Stimulated activated CD8-positive, alpha-beta memory T cell treated with anti-CD3 and anti-CD28 coated beads, Interleukin-15, amount 100 ng/mL, for 1 hour (primary cell): ENCODE results near the gene SLC13A4.
"Not testable (repeated sequence)": the region's sequence is repeated elsewhere in the genome, so short reads cannot be mapped to it uniquely, and the experiment has no call there.

Experiments
- DNase-seq: peaks from one replicate; pipeline ENCODE4 v3.0.0-alpha.2; 2020; ENCODE audit warnings: low read depth

The SLC13A4 gene

GRCh38 chr7:135718219-135718618 lies 9.8 kb downstream of the SLC13A4 start:
- DNase-seq, result no peak

- no peak for DNase-seq
Measured at GRCh38 chr7:135717693-135718092, 10.3 kb downstream of the SLC13A4 start.

DNA sequence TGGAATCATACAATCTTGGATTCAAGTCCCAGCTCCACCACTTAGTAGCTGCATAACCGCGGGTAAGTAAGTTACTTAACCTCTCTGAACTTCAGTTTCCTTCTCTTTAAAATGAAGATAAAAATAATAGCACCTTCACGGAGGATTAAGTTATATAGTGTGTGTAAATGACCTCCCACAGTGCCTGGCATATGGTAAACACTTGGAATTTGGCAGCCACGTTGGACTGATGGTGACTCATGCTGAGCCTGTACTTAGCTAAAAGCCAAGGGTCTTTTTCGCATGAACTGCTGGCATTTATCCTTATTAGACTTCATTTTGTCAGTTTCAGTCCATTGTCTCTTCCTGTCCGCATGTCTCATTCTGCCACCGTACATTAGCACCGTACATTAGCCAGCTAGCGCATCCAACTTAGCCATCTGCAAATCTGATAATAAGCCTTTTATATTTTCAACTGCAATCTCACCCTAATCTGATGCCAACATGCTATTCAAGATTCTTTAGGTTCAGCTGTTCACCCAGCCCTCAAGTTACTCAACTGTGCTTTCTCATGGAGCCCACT lies 11.2 kb downstream of the SLC13A4 start:
- DNase-seq, result no peak

- DNase-seq, result no peak
Measured at GRCh38 chr7:135715673-135716072, 12.3 kb downstream of the SLC13A4 start.

DNA sequence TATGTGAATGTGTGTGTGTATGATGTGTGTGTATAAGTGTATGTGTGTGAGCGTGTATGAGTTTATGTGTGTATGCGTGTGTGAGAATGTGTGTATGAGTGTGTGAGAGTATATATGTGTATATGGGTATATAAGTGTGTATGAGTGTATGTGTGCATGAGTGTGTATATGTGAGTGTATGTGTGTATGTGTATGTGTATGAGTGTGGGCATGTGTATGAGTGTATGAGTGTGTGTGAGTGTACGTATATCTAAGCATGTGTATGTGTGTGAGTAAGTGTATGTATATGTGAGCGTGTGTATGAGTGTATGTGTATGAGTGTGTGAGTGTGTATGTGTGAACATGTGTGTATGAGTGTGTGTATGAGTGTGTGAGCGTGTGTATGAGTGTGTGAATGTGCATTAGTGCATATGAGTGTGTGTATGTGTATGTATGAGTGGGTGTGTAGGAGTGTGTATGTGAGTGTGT lies 12.9 kb downstream of the SLC13A4 start:
- no peak for DNase-seq

DNA sequence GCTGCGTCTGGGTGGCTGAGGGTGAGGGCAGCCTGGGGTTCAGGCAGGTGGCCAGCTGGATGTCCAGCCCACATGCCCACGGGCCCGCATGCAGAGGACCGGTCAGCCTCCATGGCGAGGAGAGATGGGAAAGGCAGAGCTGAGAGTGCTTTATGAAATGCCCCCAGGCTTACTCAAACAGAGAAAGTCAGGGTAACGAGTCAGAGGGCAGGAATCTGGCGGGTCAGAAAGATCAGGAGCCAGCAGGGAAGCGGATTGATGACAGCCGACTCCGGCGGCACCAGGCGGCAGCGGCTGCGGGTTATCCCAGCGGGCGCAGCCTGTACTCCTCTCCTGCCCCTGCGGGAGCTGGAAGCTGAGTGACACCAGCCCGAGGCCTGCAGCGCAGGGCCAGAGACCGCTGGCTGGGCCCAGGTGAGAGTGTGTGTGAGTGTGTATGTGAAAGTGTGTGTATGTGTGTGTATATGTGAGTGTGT lies 13.4 kb downstream of the SLC13A4 start:
- DNase-seq, result no peak

GRCh38 chr7:135713836-135714470 lies 14.0 kb downstream of the SLC13A4 start:
- DNase-seq, result no peak

- DNase-seq, result no peak
Measured at GRCh38 chr7:135712796-135713195, 15.2 kb downstream of the SLC13A4 start.

- DNase-seq, result no peak
Measured at GRCh38 chr7:135712182-135712782, 15.7 kb downstream of the SLC13A4 start.

DNA sequence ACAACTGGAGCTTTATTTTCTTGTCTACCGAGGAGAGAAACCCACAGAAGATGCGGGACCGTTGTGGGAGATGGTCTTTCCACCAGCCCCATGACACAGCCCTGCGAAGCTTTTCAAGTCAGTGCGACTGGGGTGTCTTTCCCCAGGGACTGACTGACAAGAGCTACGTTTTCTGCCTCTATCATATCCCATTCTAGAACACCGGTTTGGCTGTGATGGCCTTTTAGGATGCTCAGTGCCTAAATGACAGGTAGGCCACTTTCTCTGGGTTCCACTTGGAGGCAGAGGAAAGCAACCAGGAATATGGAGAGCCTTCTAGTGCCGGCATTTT lies 16.9 kb downstream of the SLC13A4 start:
- DNase-seq, result no peak

DNA sequence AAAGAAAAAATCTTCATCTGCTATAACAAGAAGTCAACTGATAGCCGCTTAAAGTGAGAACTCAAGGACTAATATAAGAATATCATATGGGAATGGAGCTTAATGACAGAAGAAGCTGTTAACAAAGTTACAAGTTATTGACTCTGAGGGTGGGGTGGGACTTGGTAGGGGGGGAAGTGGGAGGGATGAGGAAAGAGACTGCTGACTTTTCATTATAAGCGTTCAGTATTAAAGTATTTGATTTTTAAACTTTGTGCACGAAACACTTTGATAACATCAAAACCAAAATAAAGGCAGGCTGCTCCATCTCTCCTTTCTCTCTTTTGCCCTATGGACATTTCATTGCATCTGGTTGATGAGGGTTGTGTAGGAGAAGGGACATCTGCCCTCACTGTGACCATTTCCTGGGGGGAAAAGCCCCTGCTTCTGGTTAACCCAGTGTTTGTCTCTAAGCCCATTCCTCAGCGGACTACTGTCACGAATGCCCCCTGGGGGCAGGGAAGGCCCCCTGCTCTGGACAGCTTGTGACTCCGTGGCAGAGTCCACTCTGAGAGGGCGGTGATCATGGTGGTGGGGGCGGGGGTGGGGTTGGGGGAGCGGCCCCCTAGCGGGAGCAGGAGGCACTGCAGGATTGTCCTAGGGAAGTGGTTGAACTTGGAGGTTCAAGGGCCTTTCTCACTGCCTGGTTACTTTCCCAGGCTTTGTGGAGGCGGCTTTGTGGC lies 17.4 kb downstream of the SLC13A4 start:
- DNase-seq, result no peak

DNA sequence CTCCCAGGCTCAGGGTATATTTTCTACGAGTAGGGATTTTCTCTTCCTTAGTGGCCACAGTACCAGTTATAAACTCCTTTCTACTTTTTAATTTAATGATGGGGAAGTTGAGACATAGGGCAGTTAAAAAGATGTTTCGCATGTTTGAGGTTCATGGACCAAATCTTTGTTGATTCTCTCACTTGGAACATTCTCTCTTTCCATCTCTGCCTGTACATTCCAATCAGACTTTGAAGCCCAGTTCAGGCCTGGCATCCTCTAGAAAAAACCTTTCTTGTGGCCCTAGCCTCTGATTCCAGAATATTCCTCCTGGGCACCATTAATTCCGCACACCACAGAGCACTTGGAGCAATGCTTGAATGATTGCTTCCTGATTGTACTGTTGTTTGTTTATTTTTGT lies 18.5 kb downstream of the SLC13A4 start:
- DNase-seq, result no peak

- DNase-seq, result no peak
Measured at GRCh38 chr7:135708041-135708440, 19.9 kb downstream of the SLC13A4 start.

- DNase-seq, result no peak
Measured at GRCh38 chr7:135707570-135707966, 20.4 kb downstream of the SLC13A4 start.

DNA sequence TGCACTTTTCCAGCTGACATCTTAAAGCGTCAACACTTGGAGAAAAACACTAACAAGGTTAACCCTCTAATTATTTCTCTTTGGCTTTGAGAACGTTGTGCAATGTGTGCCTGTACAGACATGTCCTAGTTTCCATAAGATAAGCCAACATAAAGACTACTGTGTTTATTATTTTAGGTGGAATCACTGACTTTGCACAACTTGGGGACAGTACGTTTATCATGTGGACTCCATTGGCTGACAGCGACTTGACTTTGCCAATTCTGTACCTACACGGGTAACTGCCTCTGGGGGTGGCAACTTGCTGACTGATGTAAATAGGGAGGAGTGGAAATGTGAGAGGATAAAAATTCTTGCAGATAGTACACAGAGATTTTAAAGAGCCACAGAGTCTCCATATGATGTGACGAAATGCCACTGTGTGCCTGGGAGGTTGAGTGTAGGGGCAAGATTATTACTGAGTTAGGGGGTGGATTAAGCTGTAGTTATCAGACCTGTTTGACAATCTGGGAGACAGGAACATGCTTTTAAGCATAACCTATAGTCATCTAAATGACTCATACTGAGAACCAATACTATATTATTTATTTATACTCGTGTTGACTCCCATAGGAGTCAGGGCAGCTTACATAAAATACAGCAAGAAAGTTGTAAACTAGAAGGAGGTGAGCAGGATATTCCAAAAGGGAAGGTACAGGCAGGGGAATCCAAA lies 21.0 kb downstream of the SLC13A4 start:
- no peak for DNase-seq

- DNase-seq, result no peak
Measured at GRCh38 chr7:135706038-135706742, 21.8 kb downstream of the SLC13A4 start.

DNA sequence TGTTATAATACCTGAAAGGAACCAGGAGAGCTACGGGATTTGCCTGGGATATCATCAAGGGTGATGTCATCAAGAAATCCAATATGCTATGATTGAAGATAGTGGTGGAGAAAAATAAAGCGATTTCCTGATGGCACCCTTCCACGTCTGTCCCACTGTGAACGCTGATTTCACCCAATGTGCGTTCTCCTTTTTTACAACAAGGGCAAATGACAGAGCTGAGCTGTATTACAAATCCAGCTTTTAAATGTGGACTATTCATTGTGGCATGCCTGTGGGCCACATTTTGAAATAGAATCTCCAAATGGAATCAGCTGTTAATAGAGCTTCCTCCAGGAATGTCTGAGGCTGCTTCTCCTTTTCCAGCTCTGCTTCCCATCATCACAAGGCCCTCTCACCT lies 23.3 kb downstream of the SLC13A4 start:
- no peak for DNase-seq

GRCh38 chr7:135704074-135704473 lies 23.9 kb downstream of the SLC13A4 start:
- DNase-seq, result no peak

- DNase-seq, result no peak
Measured at GRCh38 chr7:135697276-135698049, 30.5 kb downstream of the SLC13A4 start.

- no peak for DNase-seq
Measured at GRCh38 chr7:135693558-135693957, 34.4 kb downstream of the SLC13A4 start.

- DNase-seq, result not testable (repeated sequence)
Measured at GRCh38 chr7:135692606-135693005, 35.4 kb downstream of the SLC13A4 start.
